HL-60 (cell line): ENCODE measurements around the gene HOTAIR.

ENCODE experiments used
- CTCF ChIP-seq: IDR thresholded peaks from one replicate; pipeline ENCODE4 v1.5.1; 2011; ENCODE audit warnings: low read length, control low read depth, inconsistent platforms; ENCODE audit not compliant: insufficient read depth
- POLR2AphosphoS5 ChIP-seq: IDR thresholded peaks from 2 replicates; pipeline ENCODE4 v1.6.1; 2012; ENCODE audit warnings: low read depth

- TF ChIP-seq CTCF (no peak), POLR2AphosphoS5 (no peak)
Measured at GRCh38 chr12:54017878-54018467, 43.2 kb upstream of the HOTAIR start.
